Small intestine (tissue), 16 donors: ENCODE measurements around the gene GOLM1. TPM values are rescaled to one million over a fixed set of nuclear protein-coding genes. Genes with fewer than 3 reads are reported as not detected.
"Not testable (repeated sequence)": the region's sequence is repeated elsewhere in the genome, so short reads cannot be mapped to it uniquely, and the experiment has no call there.

Experiments used
- DNase-seq, 2 donors: peaks; one replicate each; pipeline versions ENCODE4 v3.0.0 to v3.0.0-alpha.2; 2013
- FAIRE-seq: peaks from 2 replicates; lab custom pipeline; 2012; peaks lifted over from hg19 to GRCh38; lab: Jason Lieb, UNC
- H3K27ac ChIP-seq, 3 donors: one replicate each; pipeline ENCODE4 v1.5.1; 2013; ENCODE audit warnings: low read length in 2 of 3, mild to moderate bottlenecking in 2 of 3, control low read depth in 1 of 3, inconsistent platforms in 1 of 3, low read depth in 1 of 3, moderate library complexity in 1 of 3
- H3K27me3 ChIP-seq, 3 donors: one replicate each; pipeline ENCODE4 v1.6.1; 2013; ENCODE audit warnings: low read length in 3 of 3, inconsistent platforms in 1 of 3; ENCODE audit not compliant: control insufficient read depth in 3 of 3, insufficient read depth in 3 of 3
- H3K36me3 ChIP-seq, 3 donors: one replicate each; pipeline ENCODE4 v1.6.1; 2013; ENCODE audit warnings: low read length in 3 of 3, inconsistent platforms in 1 of 3, low read depth in 1 of 3, mild to moderate bottlenecking in 1 of 3, moderate library complexity in 1 of 3; ENCODE audit not compliant: control insufficient read depth in 3 of 3, insufficient read depth in 2 of 3
- H3K4me1 ChIP-seq, 3 donors: one replicate each; pipeline ENCODE4 v1.6.1; 2013; ENCODE audit warnings: low read length in 2 of 3, inconsistent platforms in 1 of 3, low read depth in 1 of 3, mild to moderate bottlenecking in 1 of 3, moderate library complexity in 1 of 3; ENCODE audit not compliant: control insufficient read depth in 3 of 3, insufficient read depth in 2 of 3
- H3K4me3 ChIP-seq, 3 donors: one replicate each; pipeline ENCODE4 v1.5.1; 2013; ENCODE audit warnings: low read length in 3 of 3, control low read depth in 1 of 3, inconsistent platforms in 1 of 3, low read depth in 1 of 3, mild to moderate bottlenecking in 1 of 3, moderate library complexity in 1 of 3
- H3K9me3 ChIP-seq, 2 donors: one replicate each; pipeline ENCODE4 v1.6.1; 2013; ENCODE audit warnings: low read depth in 1 of 2, low read length in 1 of 2; ENCODE audit not compliant: control insufficient read depth in 2 of 2, insufficient read depth in 1 of 2
- WGBS, 3 donors: extraction: QIAGEN DNeasy Blood & Tissue Kit; methylation state at CpG; one replicate each; pipeline ENCODE4 v1.1.7; 2013; 5-methylcytosine and 5-hydroxymethylcytosine counted together
- long read RNA-seq, 10 donors: transcript quantifications; one replicate each; lab custom pipeline, GENCODE V29; 2026
- polyA plus RNA-seq, 4 donors: library from polyadenylated mRNA; stranded (reverse) in 3 of 4; unstranded in 1 of 4; fragments of 200-250 nt in 3 of 4; fragments of 120-200 nt in 1 of 4; gene quantifications; one replicate each; pipeline versions ENCODE4 v1.2.1 to v1.2.3, GENCODE V29; 2013
- donor health status: healthy with polysubstance abuse.
- donor health status: control.
- donor health status: control.
- donor health status: Bipolar disorder and iron deficiency.
- donor health status: healthy.

GOLM1 gene
- 100 to 1,000 TPM in 2 of 4 donors, 10 to 100 TPM in 2; 17.8 to 318 (median 102) TPM for polyA plus RNA-seq
- long read RNA-seq, donor 1, transcript GOLM1-203 (10 exons, 3,046 nt): major isoform, 61 of 101 reads
- long read RNA-seq, donor 1, partial matches to known transcripts: 36 of 101 reads
- long read RNA-seq, donor 1, other reads (novel, unspliced or antisense): 0 of 101 reads
- long read RNA-seq, donor 2, transcript GOLM1-203 (10 exons, 3,046 nt): major isoform, 26 of 34 reads
- long read RNA-seq, donor 2, partial matches to known transcripts: 5 of 34 reads
- long read RNA-seq, donor 2, other reads (novel, unspliced or antisense): 0 of 34 reads
- long read RNA-seq, donor 3, transcript GOLM1-203 (10 exons, 3,046 nt): major isoform, 12 of 22 reads
- long read RNA-seq, donor 3, partial matches to known transcripts: 10 of 22 reads
- long read RNA-seq, donor 3, other reads (novel, unspliced or antisense): 0 of 22 reads
- long read RNA-seq, donor 4, partial matches to known transcripts: 0 of 1 reads
- long read RNA-seq, donor 4, other reads (novel, unspliced or antisense): 0 of 1 reads
- long read RNA-seq, donor 5, partial matches to known transcripts: 27 of 31 reads
- long read RNA-seq, donor 5, other reads (novel, unspliced or antisense): 0 of 31 reads
- long read RNA-seq, donor 6, transcript GOLM1-203 (10 exons, 3,046 nt): major isoform, 20 of 29 reads
- long read RNA-seq, donor 6, partial matches to known transcripts: 5 of 29 reads
- long read RNA-seq, donor 6, other reads (novel, unspliced or antisense): 0 of 29 reads
- long read RNA-seq, donor 7, transcript GOLM1-203 (10 exons, 3,046 nt): major isoform, 7 of 11 reads
- long read RNA-seq, donor 7, partial matches to known transcripts: 0 of 11 reads
- long read RNA-seq, donor 7, other reads (novel, unspliced or antisense): 0 of 11 reads
- long read RNA-seq, donor 8: 0 reads
- long read RNA-seq, donor 9: 0 reads
- long read RNA-seq, donor 10, transcript GOLM1-203 (10 exons, 3,046 nt): major isoform, 78 of 161 reads
- long read RNA-seq, donor 10, transcript GOLM1-202 (10 exons, 3,022 nt): minor isoform, 13 of 161 reads
- long read RNA-seq, donor 10, partial matches to known transcripts: 61 of 161 reads
- long read RNA-seq, donor 10, other reads (novel, unspliced or antisense): 6 of 161 reads

GRCh38 chr9:86098824-86099700, at the start of gene GOLM1:
GOLM1 (minus strand) TSS chr9:86099558; CDS start chr9:86079320, 20,238 bp downstream.
- FAIRE-seq (no peak), DNase-seq (peak; percentile 60 to 89)
- H3K27me3 ChIP-seq: no peaks in the 10 kb centered on the region
- WGBS, 3 donors: 0 to 1% (median 1%) methylated on average over 54 to 125 of the region's 125 CpGs
- peak within 1 kb of the TSS; percentile 68 to 80 (median 71) for H3K4me3 ChIP-seq
- peaks cover 0 to 2% (median 0%) of the 10 kb centered on the region in 3 donors for H3K36me3 ChIP-seq
- no peaks in the 10 kb centered on the region for H3K9me3 ChIP-seq
- peak within 1 kb of the TSS; percentile 75 to 96 (median 82) for H3K27ac ChIP-seq
- H3K4me1 ChIP-seq: peaks cover 0 to 29% (median 6%) of the 10 kb centered on the region in 3 donors

- DNase-seq: not testable (repeated sequence)
- WGBS, 3 donors: 93 to 94% (median 93%) methylated on average over 4 of the region's 4 CpGs
Observed at GRCh38 chr9:86146671-86147070, 47.3 kb upstream of the GOLM1 start.

GRCh38 chr9:86145960-86146359, 46.6 kb upstream of the GOLM1 start:
- H3K4me1 ChIP-seq, H3K4me3 ChIP-seq, FAIRE-seq, H3K36me3 ChIP-seq, H3K27ac ChIP-seq, DNase-seq, H3K27me3 ChIP-seq: not testable (repeated sequence)
- H3K9me3 ChIP-seq: peaks cover 0 to 12% of the 10 kb centered on the region in 2 donors
- WGBS, 3 donors: 79 to 92% (median 82%) methylated on average over 1 of the region's 1 CpG

More at GRCh38 chr9:86146671-86147070, 47.3 kb upstream of the GOLM1 start:
- H3K4me3 ChIP-seq, H3K27me3 ChIP-seq, H3K36me3 ChIP-seq, H3K27ac ChIP-seq, H3K4me1 ChIP-seq, FAIRE-seq: not testable (repeated sequence)
- H3K9me3 ChIP-seq: peaks cover 0 to 12% of the 10 kb centered on the region in 2 donors

- H3K27ac ChIP-seq: no peak overlapping the region
- DNase-seq (no peak), FAIRE-seq (no peak)
- H3K4me3 ChIP-seq: no peak overlapping the region
- H3K27me3 ChIP-seq: no peaks in the 10 kb centered on the region
- no peaks in the 10 kb centered on the region for H3K4me1 ChIP-seq
- WGBS, 3 donors: 87 to 92% (median 89%) methylated on average over 2 of the region's 2 CpGs
- no peaks in the 10 kb centered on the region for H3K36me3 ChIP-seq
- peaks cover 0 to 12% of the 10 kb centered on the region in 2 donors for H3K9me3 ChIP-seq
Observed at GRCh38 chr9:86142973-86143372, 43.6 kb upstream of the GOLM1 start.

GRCh38 chr9:86141843-86142242, 42.5 kb upstream of the GOLM1 start:
- H3K9me3 ChIP-seq: peaks cover 0 to 12% of the 10 kb centered on the region in 2 donors
- DNase-seq: no peak
- no peaks in the 10 kb centered on the region for H3K36me3 ChIP-seq
- H3K27ac ChIP-seq: no peak overlapping the region
- FAIRE-seq: no peak
- no peaks in the 10 kb centered on the region for H3K4me1 ChIP-seq
- no peak overlapping the region for H3K4me3 ChIP-seq
- whole genome bisulfite sequencing, 3 donors: 51 to 61% (median 58%) methylated on average over 3 of the region's 3 CpGs
- H3K27me3 ChIP-seq: no peaks in the 10 kb centered on the region

- peak in 1 of 2 donors; percentile 50 for DNase-seq
- Histone ChIP-seq H3K27me3 (no peaks in the 10 kb centered on the region), H3K36me3 (no peaks in the 10 kb centered on the region), H3K27ac (peak overlapping the region in 1 of 3 donors; percentile 4), H3K4me3 (no peak overlapping the region), H3K9me3 (no peaks in the 10 kb centered on the region), H3K4me1 (peaks cover 0 to 4% (median 3%) of the 10 kb centered on the region in 3 donors)
- WGBS, 3 donors: 21 to 41% (median 34%) methylated on average over 5 of the region's 5 CpGs
- FAIRE-seq: no peak
Observed at GRCh38 chr9:86135371-86135770, 36.0 kb upstream of the GOLM1 start.

GRCh38 chr9:86134361-86134760, 35.0 kb upstream of the GOLM1 start:
- no peaks in the 10 kb centered on the region for H3K27me3 ChIP-seq
- no peaks in the 10 kb centered on the region for H3K36me3 ChIP-seq
- H3K4me3 ChIP-seq: no peak overlapping the region
- no peak overlapping the region for H3K27ac ChIP-seq
- FAIRE-seq (no peak), DNase-seq (no peak)
- 66 to 92% (median 86%) methylated on average over 4 of the region's 4 CpGs for WGBS, 3 donors
- H3K4me1 ChIP-seq: peaks cover 0 to 4% (median 4%) of the 10 kb centered on the region in 3 donors
- H3K9me3 ChIP-seq: no peaks in the 10 kb centered on the region
